ENCODE data around the gene MYO7A.

MYO7A gene

DNA sequence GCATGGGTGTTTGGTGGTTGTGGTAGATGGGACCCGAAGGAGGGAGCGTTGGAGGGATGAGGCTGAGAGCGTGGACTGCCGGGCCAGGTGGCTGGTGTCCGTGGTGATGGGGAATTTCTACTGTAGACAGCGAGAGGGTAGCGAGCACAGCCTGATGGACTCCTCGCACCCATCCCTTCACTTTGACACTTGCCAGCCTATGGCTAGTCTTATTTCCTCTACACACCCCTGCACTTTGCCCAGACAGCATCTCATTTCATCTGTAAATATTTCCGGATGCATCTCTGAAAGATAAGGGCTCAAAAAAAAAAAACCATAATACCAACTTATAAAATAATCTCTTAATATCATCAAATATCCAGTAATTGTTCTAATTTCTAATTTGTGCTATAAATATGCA is 19.6 kb upstream of the MYO7A start:
- Histone ChIP-seq H3K9me3 (ENCODE audit: control extremely low read depth in 1 of 5, control insufficient read depth in 4 of 5, insufficient read depth in 2 of 5, low read depth in 1 of 5, low read length in 4 of 5) (no peaks in the 10 kb centered on the region), H3K27ac (ENCODE audit: insufficient read depth in 1 of 2, low read depth in 1 of 2, low read length in 2 of 2, poor library complexity in 1 of 2, severe bottlenecking in 2 of 2) (no peak overlapping the region), H3K4me3 (ENCODE audit: control insufficient read depth in 1 of 7, extremely low read depth in 1 of 7, insufficient read depth in 4 of 7, low read depth in 2 of 7, low read length in 6 of 7) (no peak overlapping the region), H3K4me1 (ENCODE audit: control extremely low read depth in 1 of 4, control insufficient read depth in 4 of 4, insufficient read depth in 4 of 4, low read length in 3 of 4) (no peaks in the 10 kb centered on the region), H3K36me3 (ENCODE audit: control insufficient read depth in 4 of 4, insufficient read depth in 4 of 4, low read length in 3 of 4) (no peaks in the 10 kb centered on the region), H3K27me3 (replicated peaks in 2 of 5; ENCODE audit: control insufficient read depth in 4 of 5, insufficient read depth in 5 of 5, low read length in 4 of 5) (no peaks in the 10 kb centered on the region)
- no peak for DNase-seq
- 96% methylated on average over 6 of the region's 9 CpGs for WGBS (ENCODE audit: insufficient coverage)
- CTCF ChIA-PET, result interaction anchor here (1.2 to 2.5 kb wide), 5 partner anchors 17 to 80 kb away, joined by 3 to 9 read pairs (median 3); no protein-coding TSS in a partner anchor
- POLR2A ChIA-PET, result no interaction called here

DNA sequence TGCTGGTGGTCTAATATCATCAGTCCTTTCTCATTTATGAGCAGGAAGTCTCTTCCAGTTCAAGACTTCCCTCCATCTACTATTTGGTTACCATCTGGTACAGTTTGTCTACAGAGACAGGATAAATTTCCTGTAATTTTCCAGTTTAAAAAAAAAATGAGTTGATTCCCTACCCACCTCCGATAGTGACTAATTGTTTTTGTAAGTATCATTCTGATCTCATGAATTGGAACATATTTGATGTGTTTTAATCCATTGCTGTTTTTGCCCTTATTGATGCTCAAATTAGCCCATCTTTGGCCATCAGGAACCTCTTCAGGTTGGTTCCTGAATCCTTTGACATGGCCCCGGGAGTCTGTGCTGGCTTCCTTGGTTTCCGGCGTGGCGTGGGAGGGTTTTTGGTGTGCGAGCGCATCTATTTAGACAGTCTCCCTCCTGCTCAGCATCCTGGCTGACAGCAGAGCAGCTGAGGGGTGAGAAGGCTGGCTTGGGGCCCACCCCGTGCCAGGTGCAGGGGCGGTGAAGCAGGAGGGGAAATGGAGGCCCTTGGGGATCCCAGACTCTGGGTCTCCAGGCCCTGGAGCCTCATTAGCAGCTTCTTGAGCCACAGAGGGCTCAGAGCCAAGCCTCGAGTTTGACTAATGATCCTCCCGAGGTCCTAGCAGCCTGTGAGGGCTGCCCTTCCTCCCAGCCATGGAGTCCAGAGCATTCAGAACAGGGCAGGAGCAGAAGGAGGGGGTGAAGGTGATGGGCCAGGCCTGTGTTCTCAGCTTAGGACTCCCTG is 18.6 kb upstream of the MYO7A start:
- POLR2A ChIA-PET, result no interaction called here
- no peak for DNase-seq
- CTCF ChIA-PET, result interaction anchor here (0.9 to 2.7 kb wide), 4 partner anchors 19 to 79 kb away, joined by 3 to 18 read pairs (median 6); no protein-coding TSS in a partner anchor
- H3K9me3 ChIP-seq (ENCODE audit: control extremely low read depth in 1 of 5, control insufficient read depth in 4 of 5, insufficient read depth in 2 of 5, low read depth in 1 of 5, low read length in 4 of 5), result no peaks in the 10 kb centered on the region
- no peaks in the 10 kb centered on the region for H3K4me1 ChIP-seq (ENCODE audit: control extremely low read depth in 1 of 4, control insufficient read depth in 4 of 4, insufficient read depth in 4 of 4, low read length in 3 of 4)
- H3K4me3 ChIP-seq (ENCODE audit: control insufficient read depth in 1 of 7, extremely low read depth in 1 of 7, insufficient read depth in 4 of 7, low read depth in 2 of 7, low read length in 6 of 7), result no peak overlapping the region
- H3K27me3 ChIP-seq (replicated peaks in 2 of 5; ENCODE audit: control insufficient read depth in 4 of 5, insufficient read depth in 5 of 5, low read length in 4 of 5), result no peaks in the 10 kb centered on the region
- H3K36me3 ChIP-seq (ENCODE audit: control insufficient read depth in 4 of 4, insufficient read depth in 4 of 4, low read length in 3 of 4), result no peaks in the 10 kb centered on the region
- H3K27ac ChIP-seq (ENCODE audit: insufficient read depth in 1 of 2, low read depth in 1 of 2, low read length in 2 of 2, poor library complexity in 1 of 2, severe bottlenecking in 2 of 2), result no peak overlapping the region
- 58% methylated on average over 6 of the region's 11 CpGs for WGBS (ENCODE audit: insufficient coverage)

DNA sequence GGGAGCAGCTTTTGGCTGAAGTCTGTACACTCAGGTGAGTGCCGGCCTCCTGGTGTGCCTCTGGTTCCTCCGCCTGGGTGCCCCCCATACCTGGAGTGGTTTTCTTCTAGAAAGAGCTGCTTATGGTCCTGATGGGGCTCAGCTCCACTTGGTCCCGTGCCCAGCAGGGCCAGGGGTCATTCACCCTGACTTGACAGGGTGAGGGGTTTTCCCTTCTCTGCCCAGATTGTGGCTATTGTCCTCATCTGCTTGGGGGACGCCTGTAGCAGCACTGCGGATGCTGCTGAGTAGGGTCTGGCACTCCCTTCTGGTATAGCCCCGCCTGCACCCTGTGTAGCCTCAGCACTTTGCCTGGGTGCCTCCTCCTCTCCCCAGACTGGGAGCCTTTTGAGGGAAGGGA is 17.2 kb upstream of the MYO7A start:
- ChIA-PET POLR2A (no interaction called here), CTCF (interaction anchor here (1.2 to 6.8 kb wide), 5 partner anchors 9 to 77 kb away, joined by 4 to 42 read pairs (median 18); no protein-coding TSS in a partner anchor)
- 96% methylated on average over 6 of the region's 6 CpGs for WGBS (ENCODE audit: insufficient coverage)
- H3K36me3 ChIP-seq (ENCODE audit: control insufficient read depth in 4 of 4, insufficient read depth in 4 of 4, low read length in 3 of 4), result no peaks in the 10 kb centered on the region
- H3K4me1 ChIP-seq (ENCODE audit: control extremely low read depth in 1 of 4, control insufficient read depth in 4 of 4, insufficient read depth in 4 of 4, low read length in 3 of 4), result no peaks in the 10 kb centered on the region
- no peaks in the 10 kb centered on the region for H3K9me3 ChIP-seq (ENCODE audit: control extremely low read depth in 1 of 5, control insufficient read depth in 4 of 5, insufficient read depth in 2 of 5, low read depth in 1 of 5, low read length in 4 of 5)
- no peak for DNase-seq
- H3K27me3 ChIP-seq (replicated peaks in 2 of 5; ENCODE audit: control insufficient read depth in 4 of 5, insufficient read depth in 5 of 5, low read length in 4 of 5), result no peaks in the 10 kb centered on the region
- no peak overlapping the region for H3K4me3 ChIP-seq (ENCODE audit: control insufficient read depth in 1 of 7, extremely low read depth in 1 of 7, insufficient read depth in 4 of 7, low read depth in 2 of 7, low read length in 6 of 7)
- no peak overlapping the region for H3K27ac ChIP-seq (ENCODE audit: insufficient read depth in 1 of 2, low read depth in 1 of 2, low read length in 2 of 2, poor library complexity in 1 of 2, severe bottlenecking in 2 of 2)

DNA sequence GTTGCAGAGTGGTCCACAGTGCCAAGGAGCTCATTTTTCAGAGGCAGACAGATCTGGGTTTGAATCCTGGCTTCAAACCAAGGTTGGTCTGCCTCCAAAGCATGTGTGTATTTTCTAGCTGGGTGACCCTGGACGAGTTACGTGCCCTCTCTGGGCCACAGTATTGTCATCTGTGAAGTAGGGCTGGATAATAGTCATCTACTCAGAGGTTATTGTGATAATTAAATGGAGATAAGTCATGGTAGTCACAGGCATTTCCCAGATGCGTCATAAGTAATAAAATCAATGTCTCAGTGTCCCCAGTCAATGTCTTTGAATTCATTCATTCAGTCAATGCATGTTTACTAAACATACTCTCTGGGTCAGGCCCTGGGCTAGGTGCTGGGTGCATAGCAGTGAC is 16.8 kb upstream of the MYO7A start:
- Histone ChIP-seq H3K9me3 (ENCODE audit: control extremely low read depth in 1 of 5, control insufficient read depth in 4 of 5, insufficient read depth in 2 of 5, low read depth in 1 of 5, low read length in 4 of 5) (no peaks in the 10 kb centered on the region), H3K4me3 (ENCODE audit: control insufficient read depth in 1 of 7, extremely low read depth in 1 of 7, insufficient read depth in 4 of 7, low read depth in 2 of 7, low read length in 6 of 7) (no peak overlapping the region), H3K27ac (ENCODE audit: insufficient read depth in 1 of 2, low read depth in 1 of 2, low read length in 2 of 2, poor library complexity in 1 of 2, severe bottlenecking in 2 of 2) (no peak overlapping the region), H3K36me3 (ENCODE audit: control insufficient read depth in 4 of 4, insufficient read depth in 4 of 4, low read length in 3 of 4) (no peaks in the 10 kb centered on the region), H3K4me1 (ENCODE audit: control extremely low read depth in 1 of 4, control insufficient read depth in 4 of 4, insufficient read depth in 4 of 4, low read length in 3 of 4) (no peaks in the 10 kb centered on the region), H3K27me3 (replicated peaks in 2 of 5; ENCODE audit: control insufficient read depth in 4 of 5, insufficient read depth in 5 of 5, low read length in 4 of 5) (no peaks in the 10 kb centered on the region)
- no peak for DNase-seq
- ChIA-PET CTCF (interaction anchor here (1.1 to 6.8 kb wide), 7 partner anchors 10 to 419 kb away, joined by 3 to 42 read pairs (median 4); no protein-coding TSS in a partner anchor), POLR2A (no interaction called here)
- 80% methylated on average over 1 of the region's 3 CpGs for WGBS (ENCODE audit: insufficient coverage)

DNA sequence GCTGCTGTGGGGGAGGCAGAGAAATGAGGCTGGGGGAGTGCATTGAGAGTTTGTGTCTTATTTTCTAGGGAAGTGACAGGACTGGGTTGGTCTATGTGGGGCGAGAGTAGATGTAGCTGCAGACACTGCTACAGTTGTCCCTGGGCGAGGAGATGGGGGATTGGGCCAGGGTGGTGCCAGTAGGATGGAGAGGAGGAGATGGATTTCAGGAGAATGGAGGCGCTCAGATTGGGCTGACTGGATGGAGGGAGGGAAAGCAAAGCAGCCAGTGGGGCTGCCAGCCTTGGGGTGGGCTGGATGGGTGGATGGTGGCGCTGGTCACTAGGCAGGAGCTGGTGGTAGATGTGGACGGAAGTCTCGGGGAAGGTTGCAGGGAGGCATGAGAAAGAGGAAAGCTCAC is 16.1 kb upstream of the MYO7A start:
- Histone ChIP-seq H3K27ac (ENCODE audit: insufficient read depth in 1 of 2, low read depth in 1 of 2, low read length in 2 of 2, poor library complexity in 1 of 2, severe bottlenecking in 2 of 2) (no peak overlapping the region), H3K4me1 (ENCODE audit: control extremely low read depth in 1 of 4, control insufficient read depth in 4 of 4, insufficient read depth in 4 of 4, low read length in 3 of 4) (no peaks in the 10 kb centered on the region), H3K27me3 (replicated peaks in 2 of 5; ENCODE audit: control insufficient read depth in 4 of 5, insufficient read depth in 5 of 5, low read length in 4 of 5) (no peaks in the 10 kb centered on the region), H3K36me3 (ENCODE audit: control insufficient read depth in 4 of 4, insufficient read depth in 4 of 4, low read length in 3 of 4) (no peaks in the 10 kb centered on the region), H3K9me3 (ENCODE audit: control extremely low read depth in 1 of 5, control insufficient read depth in 4 of 5, insufficient read depth in 2 of 5, low read depth in 1 of 5, low read length in 4 of 5) (no peaks in the 10 kb centered on the region), H3K4me3 (ENCODE audit: control insufficient read depth in 1 of 7, extremely low read depth in 1 of 7, insufficient read depth in 4 of 7, low read depth in 2 of 7, low read length in 6 of 7) (no peak overlapping the region)
- CTCF ChIA-PET, result interaction anchor here (1.1 to 6.8 kb wide), 10 partner anchors 10 to 418 kb away, joined by 3 to 42 read pairs (median 6); partner anchors contain the start of genes MYO7A and OMP
- POLR2A ChIA-PET, result no interaction called here
- 98% methylated on average over 6 of the region's 6 CpGs for WGBS (ENCODE audit: insufficient coverage)
- no peak for DNase-seq

DNA sequence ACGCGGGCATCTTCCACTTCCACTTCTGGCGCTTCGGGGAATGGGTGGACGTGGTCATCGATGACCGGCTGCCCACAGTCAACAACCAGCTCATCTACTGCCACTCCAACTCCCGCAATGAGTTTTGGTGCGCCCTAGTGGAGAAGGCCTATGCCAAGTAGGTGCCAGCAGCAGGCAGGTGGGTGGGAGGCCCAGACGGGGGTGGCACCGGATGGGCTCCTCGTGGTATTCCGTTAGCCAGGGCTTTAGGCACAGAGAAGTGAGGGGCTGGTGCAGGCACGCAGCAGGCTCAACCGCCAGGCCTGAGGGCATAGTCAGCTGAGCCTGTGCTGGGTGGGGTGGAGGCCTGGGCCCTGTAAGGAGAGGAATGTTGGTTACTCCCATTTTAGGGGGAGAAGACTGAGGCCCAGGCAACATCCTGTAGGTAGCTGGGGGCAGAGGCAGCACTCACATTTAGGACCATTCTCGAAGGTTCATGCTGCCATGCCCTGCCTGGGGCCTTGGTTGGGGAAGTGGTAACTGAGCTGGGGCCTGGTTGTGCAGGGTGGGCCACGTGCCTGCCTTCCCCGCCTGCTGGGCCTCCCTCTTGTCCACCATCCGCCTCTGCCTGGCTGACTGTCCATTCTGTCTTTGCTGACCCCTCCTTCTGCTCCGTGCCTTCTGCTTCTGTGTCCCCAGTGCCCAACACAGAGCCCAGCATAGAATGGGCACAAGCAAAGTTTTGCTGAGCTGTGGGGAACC is 15.2 kb upstream of the MYO7A start:
- H3K36me3 ChIP-seq (ENCODE audit: control insufficient read depth in 4 of 4, insufficient read depth in 4 of 4, low read length in 3 of 4), result no peaks in the 10 kb centered on the region
- CTCF ChIA-PET, result interaction anchor here (1.1 to 6.8 kb wide), 11 partner anchors 9 to 417 kb away, joined by 3 to 42 read pairs (median 6); partner anchors contain the start of genes MYO7A and OMP

More for the DNA sequence above, 15.2 kb upstream of the MYO7A start:
- H3K27me3 ChIP-seq (replicated peaks in 2 of 5; ENCODE audit: control insufficient read depth in 4 of 5, insufficient read depth in 5 of 5, low read length in 4 of 5), result no peaks in the 10 kb centered on the region
- H3K4me1 ChIP-seq (ENCODE audit: control extremely low read depth in 1 of 4, control insufficient read depth in 4 of 4, insufficient read depth in 4 of 4, low read length in 3 of 4), result no peaks in the 10 kb centered on the region
- POLR2A ChIA-PET, result no interaction called here
- DNase-seq, result no peak
- WGBS (ENCODE audit: insufficient coverage), result 95% methylated on average over 11 of the region's 20 CpGs
- H3K4me3 ChIP-seq (ENCODE audit: control insufficient read depth in 1 of 7, extremely low read depth in 1 of 7, insufficient read depth in 4 of 7, low read depth in 2 of 7, low read length in 6 of 7), result no peak overlapping the region
- H3K27ac ChIP-seq (ENCODE audit: insufficient read depth in 1 of 2, low read depth in 1 of 2, low read length in 2 of 2, poor library complexity in 1 of 2, severe bottlenecking in 2 of 2), result no peak overlapping the region
- no peaks in the 10 kb centered on the region for H3K9me3 ChIP-seq (ENCODE audit: control extremely low read depth in 1 of 5, control insufficient read depth in 4 of 5, insufficient read depth in 2 of 5, low read depth in 1 of 5, low read length in 4 of 5)
